IMR-90 (cell line): Measurements from ENCODE around the gene SAMHD1. TPM values are rescaled to one million over a fixed set of nuclear protein-coding genes. Genes with fewer than 3 reads are reported as not detected.

Experiments used
- ATAC-seq: fragments of 200-7000 bp; cut with Tn5 transposase; 2 replicates; pipeline ENCODE4 v1.9.1; 2020; ENCODE audit warnings: low read depth, mild to moderate bottlenecking, moderate library complexity
- BruUV-seq: library from RNA; stranded (reverse); fragments of 400-500 nt; replicated peaks from 2 replicates; lab custom pipeline; 2021; lab: Mats Ljungman, UMichigan
- CTCF ChIA-PET: fragments of 300-600 bp; formaldehyde crosslinking; extraction: SDS; loops from one replicate; lab custom pipeline; 2021; ENCODE audit warnings: antibody characterized with exemption; lab: Yijun Ruan, JAX
- POLR2A ChIA-PET: fragments of 300-600 bp; sonication (Branson Sonifier 250); formaldehyde crosslinking; loops from one replicate; lab custom pipeline; 2022; ENCODE audit warnings: antibody characterized with exemption; ENCODE audit not compliant: unreplicated experiment; lab: Charles Lee
- DNase-seq: peaks from one replicate; pipeline ENCODE4 v3.0.0; 2013
- H2AFZ ChIP-seq: replicated peaks from 2 replicates; pipeline ENCODE3; 2013; ENCODE audit warnings: low read length, mild to moderate bottlenecking; ENCODE audit not compliant: poor library complexity
- H2AK5ac ChIP-seq: 2 replicates; pipeline ENCODE4 v1.6.1; 2013; ENCODE audit warnings: low read depth, low read length, inconsistent platforms
- H2AK9ac ChIP-seq: replicated peaks from 2 replicates; pipeline ENCODE3; 2013; ENCODE audit warnings: mild to moderate bottlenecking, low read depth, low read length, moderate library complexity; ENCODE audit not compliant: poor library complexity
- H2BK120ac ChIP-seq: 2 replicates; pipeline ENCODE4 v1.6.1; 2013; ENCODE audit warnings: low read depth, low read length, inconsistent platforms
- H2BK15ac ChIP-seq: 3 replicates; pipeline ENCODE4 v1.6.1; 2013; ENCODE audit warnings: low read depth, low read length, inconsistent platforms
- H2BK20ac ChIP-seq: 2 replicates; pipeline ENCODE4 v1.6.1; 2013; ENCODE audit warnings: low read depth, mild to moderate bottlenecking, inconsistent platforms, low read length, moderate library complexity
- H2BK5ac ChIP-seq: 2 replicates; pipeline ENCODE4 v1.6.1; 2013; ENCODE audit warnings: mild to moderate bottlenecking, low read depth, low read length, inconsistent platforms; ENCODE audit not compliant: poor library complexity, severe bottlenecking
- H3K14ac ChIP-seq: replicated peaks from 2 replicates; pipeline ENCODE4 v1.6.1; 2013; ENCODE audit warnings: low read depth, low read length, inconsistent platforms
- H3K18ac ChIP-seq: 2 replicates; pipeline ENCODE4 v1.6.1; 2013; ENCODE audit warnings: low read depth, low read length, control low read depth
- H3K23ac ChIP-seq: 2 replicates; pipeline ENCODE4 v1.6.1; 2013; ENCODE audit warnings: low read depth, low read length, inconsistent platforms
- H3K27ac ChIP-seq: 2 replicates; pipeline ENCODE4 v1.5.1; 2013; ENCODE audit warnings: mild to moderate bottlenecking, control low read depth, low read length; ENCODE audit not compliant: insufficient read depth
- H3K27me3 ChIP-seq: 2 replicates; pipeline ENCODE4 v1.6.1; 2013; ENCODE audit warnings: low read length; ENCODE audit not compliant: control insufficient read depth, insufficient read depth
- H3K36me3 ChIP-seq: 2 replicates; pipeline ENCODE4 v1.6.1; 2013; ENCODE audit warnings: low read length, mixed read lengths; ENCODE audit not compliant: control insufficient read depth, insufficient read depth
- H3K4ac ChIP-seq: 2 replicates; pipeline ENCODE4 v1.6.1; 2013; ENCODE audit warnings: low read depth, low read length, inconsistent platforms
- H3K4me1 ChIP-seq: 2 replicates; pipeline ENCODE4 v1.6.1; 2013; ENCODE audit warnings: low read length, mixed read lengths; ENCODE audit not compliant: control insufficient read depth, insufficient read depth
- H3K4me2 ChIP-seq: 2 replicates; pipeline ENCODE4 v1.6.1; 2013; ENCODE audit warnings: low read depth, mild to moderate bottlenecking, control low read depth, low read length, moderate library complexity
- H3K4me3 ChIP-seq: 2 replicates; pipeline ENCODE4 v1.5.1; 2013; ENCODE audit warnings: low read depth, mild to moderate bottlenecking, control low read depth, low read length, moderate library complexity; ENCODE audit not compliant: insufficient read depth
- H3K56ac ChIP-seq: 2 replicates; pipeline ENCODE4 v1.6.1; 2013; ENCODE audit warnings: low read length, inconsistent platforms; ENCODE audit not compliant: insufficient read depth; ENCODE audit errors: extremely low read depth
- H3K79me1 ChIP-seq, 2 experiments: 2 replicates each; pipeline ENCODE4 v1.6.1; 2013; ENCODE audit warnings: low read length in 2 of 2, inconsistent platforms in 1 of 2, low read depth in 1 of 2
- H3K9ac ChIP-seq: 2 replicates; pipeline ENCODE4 v1.6.1; 2013; ENCODE audit warnings: low read depth, low read length, control low read depth
- H3K9me1 ChIP-seq: 2 replicates; pipeline ENCODE4 v1.6.1; 2013; ENCODE audit warnings: low read length, inconsistent platforms; ENCODE audit not compliant: insufficient read depth
- H3K9me3 ChIP-seq: 2 replicates; pipeline ENCODE4 v1.6.1; 2013; ENCODE audit warnings: low read length; ENCODE audit not compliant: control insufficient read depth, insufficient read depth
- H4K20me1 ChIP-seq: 2 replicates; pipeline ENCODE4 v1.6.1; 2013; ENCODE audit warnings: low read length, inconsistent platforms; ENCODE audit not compliant: insufficient read depth
- H4K5ac ChIP-seq: 2 replicates; pipeline ENCODE4 v1.6.1; 2013; ENCODE audit warnings: mild to moderate bottlenecking, low read depth, low read length, control low read depth
- H4K8ac ChIP-seq, 2 experiments: 2 replicates each; pipeline ENCODE4 v1.6.1; 2013; ENCODE audit warnings: low read depth in 2 of 2, low read length in 2 of 2, control low read depth in 1 of 2, inconsistent platforms in 1 of 2
- H4K91ac ChIP-seq: 2 replicates; pipeline ENCODE4 v1.6.1; 2013; ENCODE audit warnings: low read depth, low read length, inconsistent platforms; ENCODE audit not compliant: insufficient read depth
- BHLHE40 ChIP-seq: fragments of 150-350 bp; IDR thresholded peaks from 2 replicates; pipeline ENCODE4 v1.6.1; 2016; ENCODE audit warnings: mild to moderate bottlenecking, low read depth, low read length
- CEBPB ChIP-seq: IDR thresholded peaks from 2 replicates; pipeline ENCODE4 v1.6.1; 2012; ENCODE audit warnings: low read depth, low read length, improper control_type of control experiment
- CHD1 ChIP-seq: IDR thresholded peaks from 2 replicates; pipeline ENCODE4 v1.6.1; 2012; ENCODE audit warnings: low read depth, low read length, improper control_type of control experiment
- FOS ChIP-seq: fragments of 150-350 bp; IDR thresholded peaks from 2 replicates; pipeline ENCODE4 v1.6.1; 2016; ENCODE audit warnings: low read depth, low read length
- MAFK ChIP-seq: IDR thresholded peaks from 2 replicates; pipeline ENCODE4 v1.6.1; 2012; ENCODE audit warnings: low read depth, low read length, improper control_type of control experiment
- MAZ ChIP-seq: IDR thresholded peaks from 2 replicates; pipeline ENCODE4 v1.6.1; 2012; ENCODE audit warnings: low read depth, mild to moderate bottlenecking, low read length, improper control_type of control experiment, moderate library complexity, borderline replicate concordance
- MXI1 ChIP-seq: IDR thresholded peaks from 2 replicates; pipeline ENCODE4 v1.6.1; 2012; ENCODE audit warnings: low read depth, mild to moderate bottlenecking, low read length, moderate library complexity, borderline replicate concordance
- NFE2L2 ChIP-seq: fragments of 150-350 bp; IDR thresholded peaks from 2 replicates; pipeline ENCODE4 v1.6.1; 2016; ENCODE audit warnings: low read depth, mild to moderate bottlenecking, low read length
- POLR2A ChIP-seq: IDR thresholded peaks from 2 replicates; pipeline ENCODE4 v1.6.1; 2012; ENCODE audit warnings: mild to moderate bottlenecking, low read depth, low read length
- RAD21 ChIP-seq: IDR thresholded peaks from 2 replicates; pipeline ENCODE4 v1.6.1; 2012; ENCODE audit warnings: low read length, improper control_type of control experiment
- RCOR1 ChIP-seq: IDR thresholded peaks from 2 replicates; pipeline ENCODE4 v1.6.1; 2012; ENCODE audit warnings: mild to moderate bottlenecking, low read length, improper control_type of control experiment; ENCODE audit not compliant: insufficient replicate concordance
- RFX5 ChIP-seq: IDR thresholded peaks from 2 replicates; pipeline ENCODE4 v1.8.0; 2012; ENCODE audit warnings: low read depth, mild to moderate bottlenecking, low read length, moderate library complexity
- SMC3 ChIP-seq: fragments of 150-350 bp; IDR thresholded peaks from 2 replicates; pipeline ENCODE4 v1.6.1; 2016; ENCODE audit warnings: low read depth, mild to moderate bottlenecking, antibody characterized with exemption, low read length, moderate library complexity
- WGBS, 2 experiments: methylation state at CpG; one replicate each; pipeline versions ENCODE4 v1.1.5 to v1.1.7; 2013; ENCODE audit warnings: missing lambda C conversion rate in 2 of 2; ENCODE audit not compliant: insufficient read length in 1 of 2; ENCODE audit errors: extremely low coverage in 2 of 2; 5-methylcytosine and 5-hydroxymethylcytosine counted together
- dilution Hi-C: fragments of 300-500 bp; cut with HindIII; formaldehyde crosslinking; loops from one replicate; pipeline ENCODE4 v1.14.3; 2018; ENCODE audit warnings: low sequenced_read_pairs; ENCODE audit not compliant: unreplicated experiment
- in situ Hi-C: fragments of 300-500 bp; cut with MboI; formaldehyde crosslinking; loops from 3 replicates; pipeline ENCODE4 v1.14.3; 2019; ENCODE audit warnings: low sequenced_read_pairs, inconsistent platforms, mixed read lengths
- intact Hi-C: fragments of 100-400 bp; cut with micrococcal nuclease; formaldehyde crosslinking; loops from 2 replicates; pipeline ENCODE4 v1.10.0; 2022
- polyA plus RNA-seq, 3 experiments: library from polyadenylated mRNA; depleted of rRNA; stranded (reverse); fragments of >200 nt; gene quantifications; 2 replicates each; pipeline ENCODE4 v1.2.3, GENCODE V29; 2012; ENCODE audit warnings: low replicate concordance in 1 of 3
- total RNA-seq: library from RNA; depleted of rRNA; stranded (reverse); fragments of >200 nt; gene quantifications from 2 replicates; pipeline ENCODE4 v1.2.3, GENCODE V29; 2012
- TF ChIP-seq, protein P1 (sequence below): fragments of 150-350 bp; IDR thresholded peaks from 2 replicates; pipeline ENCODE4 v1.6.1; 2017; ENCODE audit warnings: mild to moderate bottlenecking, antibody characterized with exemption, low read length, low read depth
- TF ChIP-seq, protein P2 (sequence below): conservative IDR thresholded peaks from 2 replicates; pipeline ENCODE4 v1.5.1; 2012; ENCODE audit warnings: mild to moderate bottlenecking, low read depth, low read length, improper control_type of control experiment
- TF ChIP-seq, protein P3 (sequence below): fragments of 150-350 bp; IDR thresholded peaks from 2 replicates; pipeline ENCODE4 v1.6.1; 2016; ENCODE audit warnings: low read depth, mild to moderate bottlenecking, low read length, moderate library complexity, borderline replicate concordance

The SAMHD1 gene
- total and polyA plus RNA-seq, 2 of the 4 experiments (the other 2 are of a cell fraction) = 6.3 to 14.9 TPM

DNA sequence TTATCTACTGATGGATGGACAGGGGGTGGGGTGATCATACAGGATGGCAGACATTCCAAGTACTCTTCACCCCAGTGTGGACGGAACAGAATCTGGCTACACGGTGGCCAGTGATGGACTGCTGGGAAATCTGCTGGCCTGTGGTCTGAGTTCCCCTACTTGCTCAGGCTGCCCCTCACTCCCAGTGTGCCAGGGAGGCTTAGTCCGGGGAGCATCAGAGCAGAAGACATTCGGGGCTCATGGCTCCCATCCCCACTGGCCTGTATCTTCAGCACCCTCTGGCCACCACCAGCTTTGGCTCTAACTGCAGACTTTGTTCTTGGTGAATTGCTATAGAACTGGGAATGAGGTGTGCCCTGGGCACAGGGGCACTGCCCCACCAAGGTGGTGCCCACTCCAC is 60.3 kb downstream of the SAMHD1 start:
- ATAC-seq = no peak
- no peak overlapping the region for H2BK15ac ChIP-seq
- TSS peak; percentile 62 for BruUV-seq
- no peaks in the 10 kb centered on the region for H3K27me3 ChIP-seq
- intact Hi-C loops (no loop called here), in situ Hi-C loops (no loop called here), dilution Hi-C loops (no loop called here)
- WGBS, 2 experiments = no CpG with 5 or more reads among the region's 4 CpGs
- no peak overlapping the region for H3K23ac ChIP-seq
- H2AK5ac ChIP-seq = no peak overlapping the region
- ChIA-PET CTCF (no interaction called here), POLR2A (no interaction called here)
- no peaks in the 10 kb centered on the region for H3K79me1 ChIP-seq
- H4K20me1 ChIP-seq = no peaks in the 10 kb centered on the region
- H3K9me3 ChIP-seq = no peaks in the 10 kb centered on the region
- H2AFZ ChIP-seq = no peak overlapping the region
- H4K8ac ChIP-seq = no peak overlapping the region
- H2BK20ac ChIP-seq = no peak overlapping the region
- H3K9me1 ChIP-seq = no peaks in the 10 kb centered on the region
- TF ChIP-seq SMC3 (no peak), POLR2A (no peak), FOS (no peak), CEBPB (no peak), MAZ (no peak), CHD1 (no peak), RAD21 (no peak), RFX5 (no peak), NFE2L2 (no peak), BHLHE40 (no peak), RCOR1 (no peak), MXI1 (no peak), MAFK (no peak)
- TF ChIP-seq, protein P1, sequence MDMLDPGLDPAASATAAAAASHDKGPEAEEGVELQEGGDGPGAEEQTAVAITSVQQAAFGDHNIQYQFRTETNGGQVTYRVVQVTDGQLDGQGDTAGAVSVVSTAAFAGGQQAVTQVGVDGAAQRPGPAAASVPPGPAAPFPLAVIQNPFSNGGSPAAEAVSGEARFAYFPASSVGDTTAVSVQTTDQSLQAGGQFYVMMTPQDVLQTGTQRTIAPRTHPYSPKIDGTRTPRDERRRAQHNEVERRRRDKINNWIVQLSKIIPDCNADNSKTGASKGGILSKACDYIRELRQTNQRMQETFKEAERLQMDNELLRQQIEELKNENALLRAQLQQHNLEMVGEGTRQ = no peak
- TF ChIP-seq, protein P2, sequence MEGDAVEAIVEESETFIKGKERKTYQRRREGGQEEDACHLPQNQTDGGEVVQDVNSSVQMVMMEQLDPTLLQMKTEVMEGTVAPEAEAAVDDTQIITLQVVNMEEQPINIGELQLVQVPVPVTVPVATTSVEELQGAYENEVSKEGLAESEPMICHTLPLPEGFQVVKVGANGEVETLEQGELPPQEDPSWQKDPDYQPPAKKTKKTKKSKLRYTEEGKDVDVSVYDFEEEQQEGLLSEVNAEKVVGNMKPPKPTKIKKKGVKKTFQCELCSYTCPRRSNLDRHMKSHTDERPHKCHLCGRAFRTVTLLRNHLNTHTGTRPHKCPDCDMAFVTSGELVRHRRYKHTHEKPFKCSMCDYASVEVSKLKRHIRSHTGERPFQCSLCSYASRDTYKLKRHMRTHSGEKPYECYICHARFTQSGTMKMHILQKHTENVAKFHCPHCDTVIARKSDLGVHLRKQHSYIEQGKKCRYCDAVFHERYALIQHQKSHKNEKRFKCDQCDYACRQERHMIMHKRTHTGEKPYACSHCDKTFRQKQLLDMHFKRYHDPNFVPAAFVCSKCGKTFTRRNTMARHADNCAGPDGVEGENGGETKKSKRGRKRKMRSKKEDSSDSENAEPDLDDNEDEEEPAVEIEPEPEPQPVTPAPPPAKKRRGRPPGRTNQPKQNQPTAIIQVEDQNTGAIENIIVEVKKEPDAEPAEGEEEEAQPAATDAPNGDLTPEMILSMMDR = no peak
- TF ChIP-seq, protein P3, sequence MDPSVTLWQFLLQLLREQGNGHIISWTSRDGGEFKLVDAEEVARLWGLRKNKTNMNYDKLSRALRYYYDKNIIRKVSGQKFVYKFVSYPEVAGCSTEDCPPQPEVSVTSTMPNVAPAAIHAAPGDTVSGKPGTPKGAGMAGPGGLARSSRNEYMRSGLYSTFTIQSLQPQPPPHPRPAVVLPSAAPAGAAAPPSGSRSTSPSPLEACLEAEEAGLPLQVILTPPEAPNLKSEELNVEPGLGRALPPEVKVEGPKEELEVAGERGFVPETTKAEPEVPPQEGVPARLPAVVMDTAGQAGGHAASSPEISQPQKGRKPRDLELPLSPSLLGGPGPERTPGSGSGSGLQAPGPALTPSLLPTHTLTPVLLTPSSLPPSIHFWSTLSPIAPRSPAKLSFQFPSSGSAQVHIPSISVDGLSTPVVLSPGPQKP = no peak
- no peak overlapping the region for H2BK120ac ChIP-seq
- H4K5ac ChIP-seq = no peak overlapping the region
- peaks cover 2% of the 10 kb centered on the region; the same call in 1 of the 2 replicates for H3K36me3 ChIP-seq
- H3K4ac ChIP-seq = no peak overlapping the region
- H3K4me2 ChIP-seq = no peak overlapping the region
- no peak for DNase-seq
- H3K9ac ChIP-seq = no peak overlapping the region
- H2BK5ac ChIP-seq = no peak overlapping the region
- no peak overlapping the region for H3K14ac ChIP-seq
- no peak overlapping the region for H3K56ac ChIP-seq
- no peak overlapping the region for H4K91ac ChIP-seq
- H3K18ac ChIP-seq = no peak overlapping the region
- H3K4me3 ChIP-seq = no peak overlapping the region
- H3K4me1 ChIP-seq = no peaks in the 10 kb centered on the region; the same call in 1 of the 2 replicates
- no peak overlapping the region for H3K27ac ChIP-seq
- no peak overlapping the region for H2AK9ac ChIP-seq
